ENCODE results near the gene SLCO3A1. TPM values are rescaled to one million over a fixed set of nuclear protein-coding genes. Genes with fewer than 3 reads are reported as not detected.

Gene SLCO3A1
- total RNA-seq, 1 donor from 2014 or later = 7.7 TPM

DNA sequence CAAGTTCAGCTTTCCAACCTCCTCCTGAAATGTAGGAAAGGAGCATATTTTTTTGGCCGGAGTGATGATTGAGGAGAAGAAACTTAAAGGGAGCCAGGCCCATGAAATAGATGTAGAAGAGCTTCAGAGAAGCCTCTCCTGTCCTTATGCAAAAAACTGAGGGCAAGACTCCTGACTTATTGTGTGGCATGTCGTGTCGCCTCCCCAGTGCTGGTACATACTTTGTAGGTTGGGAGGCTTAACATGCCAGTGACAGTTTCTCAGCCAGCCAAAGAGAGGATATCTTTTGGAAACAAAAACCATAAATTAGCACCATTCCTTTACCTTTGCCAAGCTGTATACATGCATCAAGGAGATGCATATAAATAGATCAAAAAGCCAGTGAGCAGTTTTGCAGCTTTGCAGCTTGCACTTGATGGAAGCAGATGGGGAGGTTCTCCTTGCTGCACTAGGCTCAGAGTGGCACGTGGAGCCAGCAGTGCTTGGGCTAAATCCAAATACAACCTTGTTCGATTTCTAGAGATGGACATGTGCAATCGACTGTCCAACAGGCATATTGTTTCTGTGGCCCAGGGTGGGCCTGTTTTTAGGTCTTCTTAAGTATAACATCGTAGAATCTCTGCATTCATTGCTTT lies 10.2 kb downstream of the SLCO3A1 start:
- Mint-ChIP-seq H3K36me3 (ENCODE audit: insufficient read depth) (no peaks in the 10 kb centered on the region), H3K9me3 (ENCODE audit: low read depth) (no peaks in the 10 kb centered on the region), H3K4me3 (ENCODE audit: low read depth) (no peak overlapping the region), H3K27ac (no peak overlapping the region), H3K4me1 (ENCODE audit: low read depth) (peaks cover 8% of the 10 kb centered on the region), H3K27me3 (peaks cover 22% of the 10 kb centered on the region)
- TF ChIP-seq, protein P1, sequence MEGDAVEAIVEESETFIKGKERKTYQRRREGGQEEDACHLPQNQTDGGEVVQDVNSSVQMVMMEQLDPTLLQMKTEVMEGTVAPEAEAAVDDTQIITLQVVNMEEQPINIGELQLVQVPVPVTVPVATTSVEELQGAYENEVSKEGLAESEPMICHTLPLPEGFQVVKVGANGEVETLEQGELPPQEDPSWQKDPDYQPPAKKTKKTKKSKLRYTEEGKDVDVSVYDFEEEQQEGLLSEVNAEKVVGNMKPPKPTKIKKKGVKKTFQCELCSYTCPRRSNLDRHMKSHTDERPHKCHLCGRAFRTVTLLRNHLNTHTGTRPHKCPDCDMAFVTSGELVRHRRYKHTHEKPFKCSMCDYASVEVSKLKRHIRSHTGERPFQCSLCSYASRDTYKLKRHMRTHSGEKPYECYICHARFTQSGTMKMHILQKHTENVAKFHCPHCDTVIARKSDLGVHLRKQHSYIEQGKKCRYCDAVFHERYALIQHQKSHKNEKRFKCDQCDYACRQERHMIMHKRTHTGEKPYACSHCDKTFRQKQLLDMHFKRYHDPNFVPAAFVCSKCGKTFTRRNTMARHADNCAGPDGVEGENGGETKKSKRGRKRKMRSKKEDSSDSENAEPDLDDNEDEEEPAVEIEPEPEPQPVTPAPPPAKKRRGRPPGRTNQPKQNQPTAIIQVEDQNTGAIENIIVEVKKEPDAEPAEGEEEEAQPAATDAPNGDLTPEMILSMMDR (IDR thresholded peaks at IDR 0.05; ENCODE audit: unreplicated experiment) = no peak
- no peak for DNase-seq (ENCODE audit: low spot score, unreplicated experiment)

- Mint-ChIP-seq H3K27ac (no peak overlapping the region), H3K4me3 (ENCODE audit: low read depth) (no peak overlapping the region), H3K36me3 (ENCODE audit: insufficient read depth) (no peaks in the 10 kb centered on the region), H3K9me3 (ENCODE audit: low read depth) (no peaks in the 10 kb centered on the region), H3K27me3 (peaks cover 16% of the 10 kb centered on the region), H3K4me1 (ENCODE audit: low read depth) (peaks cover 8% of the 10 kb centered on the region)
- TF ChIP-seq, protein P1 (IDR thresholded peaks at IDR 0.05; ENCODE audit: unreplicated experiment) = no peak
- DNase-seq (ENCODE audit: low spot score, unreplicated experiment) = no peak
Observed at GRCh38 chr15:91864664-91865063, 11.2 kb downstream of the SLCO3A1 start.

- DNase-seq (ENCODE audit: low spot score, unreplicated experiment) = no peak
- Mint-ChIP-seq H3K36me3 (ENCODE audit: insufficient read depth) (no peaks in the 10 kb centered on the region), H3K4me1 (ENCODE audit: low read depth) (peaks cover 8% of the 10 kb centered on the region), H3K9me3 (ENCODE audit: low read depth) (peaks cover 1% of the 10 kb centered on the region), H3K27me3 (peaks cover 15% of the 10 kb centered on the region), H3K4me3 (ENCODE audit: low read depth) (no peak overlapping the region), H3K27ac (no peak overlapping the region)
- TF ChIP-seq, protein P1 (IDR thresholded peaks at IDR 0.05; ENCODE audit: unreplicated experiment) = no peak
Observed at GRCh38 chr15:91865486-91865885, 12.0 kb downstream of the SLCO3A1 start.

- TF ChIP-seq, protein P1 (IDR thresholded peaks at IDR 0.05; ENCODE audit: unreplicated experiment) = no peak
- Mint-ChIP-seq H3K9me3 (ENCODE audit: low read depth) (peaks cover 6% of the 10 kb centered on the region), H3K4me1 (ENCODE audit: low read depth) (peaks cover 8% of the 10 kb centered on the region), H3K27me3 (peaks cover 14% of the 10 kb centered on the region), H3K27ac (no peak overlapping the region), H3K4me3 (ENCODE audit: low read depth) (no peak overlapping the region), H3K36me3 (ENCODE audit: insufficient read depth) (no peaks in the 10 kb centered on the region)
- no peak for DNase-seq (ENCODE audit: low spot score, unreplicated experiment)
Observed at GRCh38 chr15:91865950-91866349, 12.4 kb downstream of the SLCO3A1 start.

GRCh38 chr15:91866371-91866905 lies 12.9 kb downstream of the SLCO3A1 start:
- Mint-ChIP-seq H3K9me3 (ENCODE audit: low read depth) (peaks cover 6% of the 10 kb centered on the region), H3K4me1 (ENCODE audit: low read depth) (peaks cover 8% of the 10 kb centered on the region), H3K4me3 (ENCODE audit: low read depth) (no peak overlapping the region), H3K27ac (no peak overlapping the region), H3K27me3 (peaks cover 13% of the 10 kb centered on the region), H3K36me3 (ENCODE audit: insufficient read depth) (no peaks in the 10 kb centered on the region)
- no peak for DNase-seq (ENCODE audit: low spot score, unreplicated experiment)
- TF ChIP-seq, protein P1 (IDR thresholded peaks at IDR 0.05; ENCODE audit: unreplicated experiment) = no peak

Measured in progenitor cell of endocrine pancreas (in vitro differentiated cells).